Pulmonary artery endothelial cell (primary cell): ENCODE data around the gene RCL1. TPM values are rescaled to one million over a fixed set of nuclear protein-coding genes. Genes with fewer than 3 reads are reported as not detected.
"Not testable (repeated sequence)": the region's sequence is repeated elsewhere in the genome, so short reads cannot be mapped to it uniquely, and the experiment has no call there.

ENCODE experiments used
- DNase-seq: peaks from one replicate; pipeline ENCODE4 v3.0.0-alpha.2; 2011; ENCODE audit warnings: low read depth, low spot score
- total RNA-seq: library from RNA; depleted of rRNA; stranded (reverse); fragments of >200 nt; gene quantifications from 2 replicates; pipeline ENCODE4 v1.2.3, GENCODE V29; 2014

Gene RCL1
- total RNA-seq, 1 donor from 2014 or later = 20.8 TPM

GRCh38 chr9:4879115-4879558 is 86.4 kb downstream of the RCL1 start:
- no peak for DNase-seq

GRCh38 chr9:4883326-4883873 is 90.7 kb downstream of the RCL1 start:
- DNase-seq = no peak

- DNase-seq = no peak
Measured at GRCh38 chr9:4886698-4887097, 94.0 kb downstream of the RCL1 start.

GRCh38 chr9:4887556-4887955 is 94.8 kb downstream of the RCL1 start:
- DNase-seq = no peak

GRCh38 chr9:4890242-4890641 is 97.5 kb downstream of the RCL1 start:
- no peak for DNase-seq

DNA sequence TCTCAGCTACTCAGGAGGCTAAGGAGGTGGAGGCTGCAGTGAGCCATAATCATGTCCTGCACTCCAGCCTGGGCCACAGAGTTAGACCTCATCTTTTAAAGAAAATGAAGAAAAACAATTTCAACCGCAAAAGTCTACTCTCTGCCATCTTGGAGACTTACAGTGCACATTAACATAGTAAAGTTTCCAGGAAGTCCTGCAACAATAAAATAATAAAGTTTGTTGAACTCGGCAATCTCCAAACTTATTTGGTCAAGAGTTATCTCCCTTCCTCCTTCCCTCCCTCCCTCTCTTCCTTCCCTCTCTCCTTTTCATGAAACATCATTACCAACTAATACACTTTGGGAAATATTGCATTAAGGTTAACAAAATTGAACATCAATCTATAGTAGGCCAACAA is 98.2 kb downstream of the RCL1 start:
- DNase-seq = no peak

DNA sequence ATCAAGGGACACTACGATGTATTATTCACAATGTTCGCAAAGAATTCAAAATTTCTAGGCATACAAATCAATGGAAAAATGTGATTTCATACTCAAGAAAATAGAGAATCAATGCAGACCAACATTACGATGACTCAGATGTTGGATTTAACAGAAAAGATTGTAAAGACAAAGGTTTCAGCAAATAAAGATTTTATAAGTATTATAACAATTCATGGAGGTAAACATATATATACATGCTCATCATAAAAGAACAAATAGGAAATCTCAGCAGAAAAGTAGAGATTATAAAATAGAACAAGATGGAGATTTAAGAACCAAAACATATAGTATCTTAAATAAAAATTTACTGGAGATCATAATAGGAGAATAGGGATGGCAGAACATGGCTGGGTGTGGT is 98.9 kb downstream of the RCL1 start:
- no peak for DNase-seq

DNA sequence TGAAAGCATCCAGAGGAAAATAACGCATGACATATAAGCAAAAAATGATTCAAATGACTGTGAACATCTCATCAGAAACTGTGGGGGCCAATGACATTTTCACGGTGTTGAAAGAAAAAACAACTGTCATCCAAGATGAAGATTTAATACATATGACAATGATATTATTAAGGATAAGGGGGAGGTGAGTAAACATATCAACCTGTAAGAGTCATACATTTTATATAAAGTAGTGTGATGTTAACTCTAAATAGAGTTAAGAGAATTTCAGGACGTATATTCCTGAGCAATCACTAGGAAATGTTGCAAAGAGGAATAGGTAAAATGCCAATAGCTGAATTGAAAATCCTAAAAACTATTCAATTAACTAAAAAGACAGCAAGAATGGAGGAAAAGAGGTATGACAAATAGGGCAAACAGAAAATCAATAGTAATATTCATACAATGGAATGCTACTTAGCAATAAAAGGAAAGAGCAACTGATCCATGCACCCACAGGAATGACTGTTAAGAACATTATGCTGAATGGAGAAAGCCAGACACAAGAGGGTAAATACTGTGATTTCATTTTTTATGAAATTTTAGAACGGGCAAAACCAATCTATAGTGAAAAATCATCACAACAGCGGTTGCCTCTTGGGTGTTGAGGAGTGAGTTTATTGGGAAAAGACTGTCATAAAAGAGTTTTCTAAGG is 99.9 kb downstream of the RCL1 start:
- DNase-seq = no peak

DNA sequence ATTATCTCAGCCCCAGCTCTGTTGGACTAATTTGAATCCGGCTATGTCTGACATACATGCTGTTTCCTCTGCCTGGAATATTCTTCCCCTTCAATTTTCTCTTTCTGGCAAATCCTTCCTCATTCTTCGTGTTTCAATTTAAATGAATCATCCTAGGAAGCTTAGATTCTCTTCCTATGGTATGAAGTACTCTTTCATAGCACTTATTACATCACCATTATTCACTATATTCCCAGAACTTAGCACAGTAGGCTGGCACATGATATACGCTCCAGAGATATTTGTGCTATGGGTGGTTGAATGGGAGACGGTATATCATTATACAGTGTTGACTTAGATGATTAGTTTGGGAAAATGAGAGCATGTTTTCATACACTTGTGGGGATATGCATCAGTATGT is 101.3 kb downstream of the RCL1 start:
- DNase-seq = no peak

GRCh38 chr9:4899853-4900252 is 107.1 kb downstream of the RCL1 start:
- DNase-seq = not testable (repeated sequence)

GRCh38 chr9:4901401-4902134 is 108.8 kb downstream of the RCL1 start:
- peak; percentile 7 for DNase-seq

GRCh38 chr9:4902135-4902475 is 109.4 kb downstream of the RCL1 start:
- DNase-seq = no peak

- no peak for DNase-seq
Measured at GRCh38 chr9:4904322-4905134, 111.8 kb downstream of the RCL1 start.

DNA sequence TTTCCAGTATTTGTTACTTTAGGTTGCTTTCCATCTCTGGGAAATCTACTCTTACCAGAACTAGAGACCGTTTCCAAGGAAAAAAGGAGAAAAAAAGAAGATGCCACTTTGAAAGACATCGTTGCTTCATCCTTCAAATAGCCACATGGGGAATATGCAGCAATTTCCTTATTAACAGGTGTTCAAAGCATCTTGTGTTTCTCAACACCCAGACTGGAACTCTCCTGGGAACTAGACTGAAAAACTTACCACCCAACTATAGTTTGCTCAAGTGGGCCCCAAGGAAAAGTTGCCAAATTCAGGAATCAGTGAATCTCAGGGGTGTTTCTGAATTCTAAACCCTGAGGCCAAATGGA is 112.4 kb downstream of the RCL1 start:
- no peak for DNase-seq

Other genes starting within 250 kb of the RCL1 start
- 5.5 and 6.1 TPM in 2 replicates for gene PLPP6, start 130.7 kb upstream of the RCL1 start, total RNA-seq
- 1.5 and 2.5 TPM in 2 replicates for gene SPATA6L, start 126.5 kb upstream of the RCL1 start, total RNA-seq
- gene CDC37L1, start 113.4 kb upstream of the RCL1 start, total RNA-seq = 8.5 and 14.6 TPM in 2 replicates
- 53.0 and 54.0 TPM in 2 replicates for gene AK3, start 51.7 kb upstream of the RCL1 start, total RNA-seq
- 9.8 and 10.3 TPM in 2 replicates for gene JAK2, start 192.3 kb downstream of the RCL1 start, total RNA-seq